Neuronal stem cell (in vitro differentiated cells): ENCODE measurements around the gene GRIN2D.

ENCODE experiments used
- DNase-seq: peaks from one replicate; pipeline ENCODE4 v3.0.0-alpha.2; 2013; ENCODE audit warnings: low spot score
- H2AFZ ChIP-seq: one replicate; pipeline ENCODE4 v1.6.1; 2013; ENCODE audit warnings: mild to moderate bottlenecking, low read length, inconsistent platforms
- H2AK5ac ChIP-seq: 2 replicates; pipeline ENCODE4 v1.6.1; 2013; ENCODE audit warnings: low read depth, mild to moderate bottlenecking, inconsistent platforms, low read length, moderate library complexity, mixed read lengths
- H2BK120ac ChIP-seq: 2 replicates; pipeline ENCODE4 v1.6.1; 2013; ENCODE audit warnings: low read depth, mild to moderate bottlenecking, inconsistent platforms, low read length, moderate library complexity, mixed read lengths
- H2BK12ac ChIP-seq: one replicate; pipeline ENCODE4 v1.6.1; 2013; ENCODE audit warnings: low read length, inconsistent platforms
- H2BK15ac ChIP-seq: 2 replicates; pipeline ENCODE4 v1.6.1; 2013; ENCODE audit warnings: mild to moderate bottlenecking, low read length, inconsistent platforms, mixed read lengths
- H2BK5ac ChIP-seq: one replicate; pipeline ENCODE4 v1.6.1; 2013; ENCODE audit warnings: inconsistent platforms, mild to moderate bottlenecking, low read length, moderate library complexity
- H3K14ac ChIP-seq: one replicate; pipeline ENCODE4 v1.6.1; 2013; ENCODE audit warnings: low read length, inconsistent platforms
- H3K18ac ChIP-seq: 2 replicates; pipeline ENCODE4 v1.6.1; 2013; ENCODE audit warnings: low read length, inconsistent platforms
- H3K23ac ChIP-seq: 2 replicates; pipeline ENCODE4 v1.6.1; 2013; ENCODE audit warnings: low read depth, mild to moderate bottlenecking, mixed read lengths, low read length, inconsistent platforms; ENCODE audit not compliant: poor library complexity
- H3K27ac ChIP-seq: replicated peaks from 3 replicates; pipeline ENCODE4 v1.5.1; 2013; ENCODE audit warnings: low read length, inconsistent platforms
- H3K27me3 ChIP-seq, 3 experiments: 2 replicates each; pipeline ENCODE4 v1.6.1; 2013; ENCODE audit warnings: low read length in 3 of 3, mild to moderate bottlenecking in 2 of 3, inconsistent platforms in 1 of 3, low read depth in 1 of 3, mixed read lengths in 1 of 3, moderate library complexity in 1 of 3; ENCODE audit not compliant: control insufficient read depth in 3 of 3, insufficient read depth in 3 of 3
- H3K36me3 ChIP-seq, 2 donors: replicated peaks in 1 of 2; 2 replicates each; pipeline ENCODE4 v1.6.1; 2013; ENCODE audit warnings: low read length in 2 of 2; ENCODE audit not compliant: control insufficient read depth in 2 of 2, insufficient read depth in 2 of 2
- H3K4ac ChIP-seq: 2 replicates; pipeline ENCODE4 v1.6.1; 2013; ENCODE audit warnings: inconsistent platforms, mild to moderate bottlenecking, low read length, moderate library complexity
- H3K4me1 ChIP-seq, 2 donors: 1 replicate in 1 of 2; 2 replicates in 1 of 2; pipeline ENCODE4 v1.6.1; 2013; ENCODE audit warnings: low read length in 2 of 2, low read depth in 1 of 2; ENCODE audit not compliant: control insufficient read depth in 2 of 2, insufficient read depth in 1 of 2
- H3K4me2 ChIP-seq: one replicate; pipeline ENCODE4 v1.6.1; 2013; ENCODE audit warnings: mild to moderate bottlenecking, low read length, inconsistent platforms; ENCODE audit not compliant: insufficient read depth, poor library complexity, severe bottlenecking
- H3K4me3 ChIP-seq, 2 donors: 2 replicates each; pipeline ENCODE4 v1.5.1; 2013; ENCODE audit warnings: low read length in 2 of 2, mild to moderate bottlenecking in 2 of 2, inconsistent platforms in 1 of 2, moderate library complexity in 1 of 2
- H3K79me1 ChIP-seq: one replicate; pipeline ENCODE4 v1.6.1; 2013; ENCODE audit warnings: low read depth, mild to moderate bottlenecking, inconsistent platforms, low read length, moderate library complexity
- H3K9ac ChIP-seq: one replicate; pipeline ENCODE4 v1.6.1; 2013; ENCODE audit warnings: mild to moderate bottlenecking, low read depth, low read length, inconsistent platforms; ENCODE audit not compliant: poor library complexity
- H3K9me3 ChIP-seq, 2 donors: replicated peaks in 1 of 2; 2 replicates each; pipeline versions ENCODE3 to v1.6.1; 2013; ENCODE audit warnings: low read length in 2 of 2, mild to moderate bottlenecking in 2 of 2, inconsistent platforms in 1 of 2, low read depth in 1 of 2, mixed read lengths in 1 of 2, moderate library complexity in 1 of 2; ENCODE audit not compliant: control insufficient read depth in 2 of 2, insufficient read depth in 1 of 2
- H4K8ac ChIP-seq: one replicate; pipeline ENCODE4 v1.6.1; 2013; ENCODE audit warnings: low read depth, mild to moderate bottlenecking, inconsistent platforms, low read length, moderate library complexity
- H4K91ac ChIP-seq: one replicate; pipeline ENCODE4 v1.6.1; 2013; ENCODE audit warnings: low read length, low read depth, mild to moderate bottlenecking, inconsistent platforms; ENCODE audit not compliant: poor library complexity
- whole genome bisulfite sequencing, 2 donors: extraction: QIAGEN DNeasy Blood & Tissue Kit; methylation state at CpG; one replicate each; pipeline ENCODE4 v1.1.7; 2013; ENCODE audit warnings: missing lambda C conversion rate in 2 of 2, mixed read lengths in 1 of 2; ENCODE audit not compliant: insufficient read length in 2 of 2, insufficient replicate concordance in 1 of 2; ENCODE audit errors: extremely low coverage in 2 of 2; 5-methylcytosine and 5-hydroxymethylcytosine counted together

GRIN2D gene

DNA sequence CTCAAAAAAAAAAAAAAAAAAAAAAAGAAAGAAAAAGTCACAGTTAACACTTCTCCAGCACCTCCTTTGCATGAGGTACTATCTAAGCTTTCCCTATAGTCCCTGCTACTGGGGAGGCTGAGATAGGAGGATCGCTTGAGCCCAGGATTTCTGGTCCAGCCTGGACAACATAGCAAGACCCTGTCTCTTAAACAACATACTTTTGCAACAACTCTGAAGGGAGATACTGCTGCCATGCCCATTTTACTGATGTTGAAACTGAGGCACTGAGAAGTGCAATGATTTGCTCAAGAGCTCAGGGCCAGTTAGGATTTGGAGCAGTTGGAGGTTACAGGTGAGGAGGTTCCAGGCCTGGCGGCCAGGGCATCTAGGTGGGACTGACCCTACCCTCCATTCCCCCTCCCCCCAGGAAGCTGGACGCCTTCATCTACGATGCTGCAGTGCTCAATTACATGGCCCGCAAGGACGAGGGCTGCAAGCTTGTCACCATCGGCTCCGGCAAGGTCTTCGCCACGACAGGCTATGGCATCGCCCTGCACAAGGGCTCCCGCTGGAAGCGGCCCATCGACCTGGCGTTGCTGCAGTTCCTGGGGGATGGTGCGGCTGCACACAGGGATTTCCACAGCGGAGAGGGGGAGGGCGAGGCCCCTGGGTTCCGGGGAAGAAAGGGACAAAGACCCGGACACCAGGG is 48.0 kb downstream of the GRIN2D start:
- Histone ChIP-seq H3K4me3 (no peak overlapping the region), H3K27ac (no peak overlapping the region), H3K4ac (no peak overlapping the region), H3K14ac (no peak overlapping the region), H2BK120ac (no peak overlapping the region), H4K91ac (no peak overlapping the region), H3K4me2 (no peak overlapping the region), H3K36me3 (peaks cover 2% of the 10 kb centered on the region in 2 donors), H3K27me3 (no peaks in the 10 kb centered on the region), H3K18ac (no peak overlapping the region), H3K9ac (no peak overlapping the region), H3K23ac (no peak overlapping the region), H2BK12ac (no peak overlapping the region), H3K4me1 (peaks cover 7 to 8% of the 10 kb centered on the region in 2 donors), H3K9me3 (peaks cover 0 to 3% of the 10 kb centered on the region in 2 donors), H2AFZ (no peak overlapping the region), H2AK5ac (peak overlapping the region; percentile 10), H3K79me1 (peaks cover 11% of the 10 kb centered on the region), H2BK15ac (no peak overlapping the region), H2BK5ac (peak overlapping the region; percentile 82), H4K8ac (no peak overlapping the region)
- no peak for DNase-seq
- WGBS, 2 donors = no CpG with 5 or more reads among the region's 20 CpGs

DNA sequence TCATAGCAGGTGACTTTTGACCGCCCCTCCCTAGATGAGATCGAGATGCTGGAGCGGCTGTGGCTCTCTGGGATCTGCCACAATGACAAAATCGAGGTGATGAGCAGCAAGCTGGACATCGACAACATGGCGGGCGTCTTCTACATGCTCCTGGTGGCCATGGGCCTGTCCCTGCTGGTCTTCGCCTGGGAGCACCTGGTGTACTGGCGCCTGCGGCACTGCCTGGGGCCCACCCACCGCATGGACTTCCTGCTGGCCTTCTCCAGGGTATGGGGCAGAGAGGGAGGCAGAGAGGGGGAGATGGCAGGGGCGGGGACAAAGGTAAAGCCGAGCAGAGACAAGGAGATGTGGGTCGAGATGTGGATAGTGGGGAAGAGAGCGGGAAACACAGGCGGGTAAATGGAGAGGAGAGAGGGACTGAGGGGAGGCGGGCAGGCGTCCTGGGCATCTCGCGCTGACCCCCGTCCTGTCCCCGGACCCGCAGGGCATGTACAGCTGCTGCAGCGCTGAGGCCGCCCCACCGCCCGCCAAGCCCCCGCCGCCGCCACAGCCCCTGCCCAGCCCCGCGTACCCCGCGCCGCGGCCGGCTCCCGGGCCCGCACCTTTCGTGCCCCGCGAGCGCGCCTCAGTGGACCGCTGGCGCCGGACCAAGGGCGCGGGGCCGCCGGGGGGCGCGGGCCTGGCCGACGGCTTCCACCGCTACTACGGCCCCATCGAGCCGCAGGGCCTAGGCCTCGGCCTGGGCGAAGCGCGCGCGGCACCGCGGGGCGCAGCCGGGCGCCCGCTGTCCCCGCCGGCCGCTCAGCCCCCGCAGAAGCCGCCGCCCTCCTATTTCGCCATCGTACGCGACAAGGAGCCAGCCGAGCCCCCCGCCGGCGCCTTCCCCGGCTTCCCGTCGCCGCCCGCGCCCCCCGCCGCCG is 48.9 kb downstream of the GRIN2D start:
- H3K4me1 ChIP-seq = peaks cover 9 to 10% of the 10 kb centered on the region in 2 donors
- H4K8ac ChIP-seq = no peak overlapping the region
- H2BK12ac ChIP-seq = no peak overlapping the region
- H3K79me1 ChIP-seq = peaks cover 13% of the 10 kb centered on the region
- no peak overlapping the region for H3K4me3 ChIP-seq
- no peak overlapping the region for H2BK15ac ChIP-seq
- no peak overlapping the region for H3K9ac ChIP-seq
- peak overlapping the region; percentile 55 for H3K23ac ChIP-seq
- no peak overlapping the region for H3K4me2 ChIP-seq
- H3K27ac ChIP-seq = no peak overlapping the region
- WGBS, 2 donors = no CpG with 5 or more reads among the region's 94 CpGs
- peaks cover 6 to 7% of the 10 kb centered on the region in 2 donors for H3K36me3 ChIP-seq
- no peak overlapping the region for H3K18ac ChIP-seq
- no peak overlapping the region for H2AK5ac ChIP-seq
- peak overlapping the region; percentile 82 for H2BK5ac ChIP-seq
- no peak overlapping the region for H4K91ac ChIP-seq
- no peak for DNase-seq
- no peaks in the 10 kb centered on the region for H3K27me3 ChIP-seq
- H2AFZ ChIP-seq = no peak overlapping the region
- no peak overlapping the region for H2BK120ac ChIP-seq
- peaks cover 0 to 3% of the 10 kb centered on the region in 2 donors for H3K9me3 ChIP-seq
- no peak overlapping the region for H3K14ac ChIP-seq
- no peak overlapping the region for H3K4ac ChIP-seq

GRCh38 chr19:48443256-48443655 is 49.8 kb downstream of the GRIN2D start:
- Histone ChIP-seq H3K4me1 (peaks cover 9 to 10% of the 10 kb centered on the region in 2 donors), H3K27ac (no peak overlapping the region), H4K91ac (no peak overlapping the region), H3K9me3 (peaks cover 0 to 3% of the 10 kb centered on the region in 2 donors), H3K36me3 (peaks cover 7 to 16% of the 10 kb centered on the region in 2 donors), H3K4me3 (no peak overlapping the region), H4K8ac (no peak overlapping the region), H3K18ac (no peak overlapping the region), H3K27me3 (no peaks in the 10 kb centered on the region), H2AK5ac (no peak overlapping the region), H2BK5ac (no peak overlapping the region), H3K79me1 (peaks cover 13% of the 10 kb centered on the region), H3K23ac (no peak overlapping the region), H2BK15ac (no peak overlapping the region), H3K9ac (no peak overlapping the region), H3K4ac (no peak overlapping the region), H2BK120ac (no peak overlapping the region), H3K14ac (no peak overlapping the region), H3K4me2 (no peak overlapping the region), H2BK12ac (no peak overlapping the region), H2AFZ (no peak overlapping the region)
- no CpG with 5 or more reads among the region's 60 CpGs for WGBS, 2 donors
- no peak for DNase-seq
